ENCODE results near the gene NOL8. TPM values are rescaled to one million over a fixed set of nuclear protein-coding genes. Genes with fewer than 3 reads are reported as not detected.

NOL8 gene
- total RNA-seq, 6 experiments from 2014 or later: 24.3 to 33.5 (median 27.7) TPM

- Mint-ChIP-seq H3K9me3 (no peaks in the 10 kb centered on the region), H3K36me3 (ENCODE audit: low read depth) (peaks cover 37% of the 10 kb centered on the region), H3K27me3 (ENCODE audit: insufficient read depth) (no peaks in the 10 kb centered on the region), H3K4me3 (no peak overlapping the region), H3K4me1 (ENCODE audit: low read depth) (peaks cover 25% of the 10 kb centered on the region), H3K27ac (peak overlapping the region; percentile 55)
- no peak for TF ChIP-seq CTCF (IDR thresholded peaks at IDR 0.05)
- no peak for DNase-seq
Measured at GRCh38 chr9:92312887-92313623, 12.1 kb downstream of the NOL8 start.

- no peak for DNase-seq
- peaks cover 34% of the 10 kb centered on the region for H3K36me3 Mint-ChIP-seq (ENCODE audit: low read depth)
- no peaks in the 10 kb centered on the region for H3K27me3 Mint-ChIP-seq (ENCODE audit: insufficient read depth)
- peaks cover 25% of the 10 kb centered on the region for H3K4me1 Mint-ChIP-seq (ENCODE audit: low read depth)
- H3K4me3 Mint-ChIP-seq: no peak overlapping the region
- TF ChIP-seq CTCF (IDR thresholded peaks at IDR 0.05): no peak
- H3K27ac Mint-ChIP-seq: no peak overlapping the region
- no peaks in the 10 kb centered on the region for H3K9me3 Mint-ChIP-seq
Measured at GRCh38 chr9:92310562-92310961, 14.6 kb downstream of the NOL8 start.

GRCh38 chr9:92308893-92309292, 16.3 kb downstream of the NOL8 start:
- Mint-ChIP-seq H3K4me3 (no peak overlapping the region), H3K27ac (no peak overlapping the region), H3K36me3 (ENCODE audit: low read depth) (peaks cover 27% of the 10 kb centered on the region), H3K4me1 (ENCODE audit: low read depth) (peaks cover 25% of the 10 kb centered on the region), H3K27me3 (ENCODE audit: insufficient read depth) (no peaks in the 10 kb centered on the region), H3K9me3 (no peaks in the 10 kb centered on the region)
- DNase-seq: no peak
- TF ChIP-seq CTCF (IDR thresholded peaks at IDR 0.05): no peak

- no peak for DNase-seq
- Mint-ChIP-seq H3K36me3 (ENCODE audit: low read depth) (peaks cover 16% of the 10 kb centered on the region), H3K9me3 (no peaks in the 10 kb centered on the region), H3K27ac (no peak overlapping the region), H3K4me1 (ENCODE audit: low read depth) (no peaks in the 10 kb centered on the region; the same call in 1 of the 2 replicates), H3K27me3 (ENCODE audit: insufficient read depth) (no peaks in the 10 kb centered on the region), H3K4me3 (no peak overlapping the region)
- no peak for TF ChIP-seq CTCF (IDR thresholded peaks at IDR 0.05)
Measured at GRCh38 chr9:92300936-92301335, 24.2 kb downstream of the NOL8 start.

GRCh38 chr9:92299116-92299515, 26.0 kb downstream of the NOL8 start:
- DNase-seq: no peak
- no peak overlapping the region for H3K4me3 Mint-ChIP-seq
- no peaks in the 10 kb centered on the region for H3K27me3 Mint-ChIP-seq (ENCODE audit: insufficient read depth)
- no peak overlapping the region for H3K27ac Mint-ChIP-seq
- H3K4me1 Mint-ChIP-seq (ENCODE audit: low read depth): peaks cover 16% of the 10 kb centered on the region
- H3K36me3 Mint-ChIP-seq (ENCODE audit: low read depth): peaks cover 11% of the 10 kb centered on the region
- no peaks in the 10 kb centered on the region for H3K9me3 Mint-ChIP-seq
- no peak for TF ChIP-seq CTCF (IDR thresholded peaks at IDR 0.05)

Measured in HFFc6 (cell line).